PFSK-1 (cell line): ENCODE data around the gene TCF25.

Experiments
- FOXP2 ChIP-seq: optimal IDR thresholded peaks from 2 replicates; pipeline ENCODE3; 2011; ENCODE audit warnings: borderline replicate concordance, control low read depth, inconsistent platforms; ENCODE audit not compliant: insufficient read depth; ENCODE audit errors: extremely low read length, extremely low read depth
- POLR2AphosphoS5 ChIP-seq: IDR thresholded peaks from 2 replicates; pipeline ENCODE4 v1.6.1; 2012; ENCODE audit warnings: low read depth, mild to moderate bottlenecking, control low read depth, low read length, moderate library complexity
- SIN3A ChIP-seq: IDR thresholded peaks from 2 replicates; pipeline ENCODE4 v1.6.1; 2012; ENCODE audit warnings: mild to moderate bottlenecking, low read length, moderate library complexity, borderline replicate concordance; ENCODE audit not compliant: insufficient read depth
- TAF1 ChIP-seq: IDR thresholded peaks from 2 replicates; pipeline ENCODE4 v1.6.1; 2012; ENCODE audit warnings: low read length, control low read depth, borderline replicate concordance; ENCODE audit not compliant: insufficient read depth
- TF ChIP-seq, protein P1 (sequence below), 2 experiments: IDR thresholded peaks; 2 replicates each; pipeline versions ENCODE4 v1.6.1 to v1.8.0; 2011 to 2012; ENCODE audit warnings: low read depth in 2 of 2, low read length in 2 of 2, control low read depth in 1 of 2, inconsistent platforms in 1 of 2, mild to moderate bottlenecking in 1 of 2, moderate library complexity in 1 of 2; ENCODE audit not compliant: insufficient read depth in 1 of 2

The TCF25 gene

DNA sequence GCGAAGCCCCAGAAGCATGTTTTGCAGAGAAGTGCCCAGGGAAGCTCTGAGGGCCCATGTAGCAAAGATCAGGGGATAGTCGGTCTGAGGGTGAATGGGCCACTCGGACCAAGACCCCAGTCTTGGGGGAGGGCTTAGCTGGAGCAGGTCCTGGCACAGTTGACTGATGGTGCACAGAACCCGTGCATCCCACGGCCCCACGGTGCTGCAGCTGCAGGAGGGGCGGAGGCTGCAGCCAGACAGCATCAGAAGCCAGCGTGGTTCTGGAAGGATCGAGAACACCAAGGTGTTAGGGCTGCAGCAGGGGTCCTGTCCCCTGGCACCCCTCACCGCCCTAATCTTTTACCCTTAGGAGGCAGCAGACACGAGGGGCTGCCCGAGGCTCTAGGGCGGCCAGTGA, 38.8 kb downstream of the TCF25 start:
- no peak for TF ChIP-seq SIN3A
- no peak for TF ChIP-seq FOXP2
- TF ChIP-seq POLR2AphosphoS5, result no peak
- no peak for TF ChIP-seq TAF1
- TF ChIP-seq, protein P1, sequence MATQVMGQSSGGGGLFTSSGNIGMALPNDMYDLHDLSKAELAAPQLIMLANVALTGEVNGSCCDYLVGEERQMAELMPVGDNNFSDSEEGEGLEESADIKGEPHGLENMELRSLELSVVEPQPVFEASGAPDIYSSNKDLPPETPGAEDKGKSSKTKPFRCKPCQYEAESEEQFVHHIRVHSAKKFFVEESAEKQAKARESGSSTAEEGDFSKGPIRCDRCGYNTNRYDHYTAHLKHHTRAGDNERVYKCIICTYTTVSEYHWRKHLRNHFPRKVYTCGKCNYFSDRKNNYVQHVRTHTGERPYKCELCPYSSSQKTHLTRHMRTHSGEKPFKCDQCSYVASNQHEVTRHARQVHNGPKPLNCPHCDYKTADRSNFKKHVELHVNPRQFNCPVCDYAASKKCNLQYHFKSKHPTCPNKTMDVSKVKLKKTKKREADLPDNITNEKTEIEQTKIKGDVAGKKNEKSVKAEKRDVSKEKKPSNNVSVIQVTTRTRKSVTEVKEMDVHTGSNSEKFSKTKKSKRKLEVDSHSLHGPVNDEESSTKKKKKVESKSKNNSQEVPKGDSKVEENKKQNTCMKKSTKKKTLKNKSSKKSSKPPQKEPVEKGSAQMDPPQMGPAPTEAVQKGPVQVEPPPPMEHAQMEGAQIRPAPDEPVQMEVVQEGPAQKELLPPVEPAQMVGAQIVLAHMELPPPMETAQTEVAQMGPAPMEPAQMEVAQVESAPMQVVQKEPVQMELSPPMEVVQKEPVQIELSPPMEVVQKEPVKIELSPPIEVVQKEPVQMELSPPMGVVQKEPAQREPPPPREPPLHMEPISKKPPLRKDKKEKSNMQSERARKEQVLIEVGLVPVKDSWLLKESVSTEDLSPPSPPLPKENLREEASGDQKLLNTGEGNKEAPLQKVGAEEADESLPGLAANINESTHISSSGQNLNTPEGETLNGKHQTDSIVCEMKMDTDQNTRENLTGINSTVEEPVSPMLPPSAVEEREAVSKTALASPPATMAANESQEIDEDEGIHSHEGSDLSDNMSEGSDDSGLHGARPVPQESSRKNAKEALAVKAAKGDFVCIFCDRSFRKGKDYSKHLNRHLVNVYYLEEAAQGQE (IDR thresholded peaks at IDR 0.05; ENCODE audit: insufficient read depth in 1 of 2, low read depth in 2 of 2, low read length in 2 of 2), result no peak

DNA sequence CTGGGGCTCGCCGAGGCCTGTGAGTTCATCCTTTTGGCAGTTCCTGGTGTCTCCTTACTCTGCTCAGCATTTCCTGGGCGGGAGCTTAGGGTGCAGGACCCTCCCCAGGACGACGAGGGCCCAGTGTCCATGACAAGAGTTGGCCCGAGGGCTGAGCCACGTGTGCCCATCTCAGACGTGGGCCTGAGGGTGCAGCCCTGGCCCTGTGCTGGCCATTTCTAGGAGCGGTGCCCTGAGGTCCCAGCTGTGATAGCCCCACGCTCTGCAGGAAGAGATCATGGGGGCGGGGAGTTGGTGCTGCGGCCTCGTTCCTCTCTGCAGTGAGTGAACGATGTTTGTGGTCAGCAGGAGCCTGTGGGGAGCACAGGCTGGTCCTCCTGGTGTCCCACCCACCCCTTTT, 39.2 kb downstream of the TCF25 start:
- TF ChIP-seq SIN3A (no peak), POLR2AphosphoS5 (no peak), TAF1 (no peak), FOXP2 (no peak)
- TF ChIP-seq, protein P1 (IDR thresholded peaks at IDR 0.05; ENCODE audit: insufficient read depth in 1 of 2, low read depth in 2 of 2, low read length in 2 of 2), result no peak

DNA sequence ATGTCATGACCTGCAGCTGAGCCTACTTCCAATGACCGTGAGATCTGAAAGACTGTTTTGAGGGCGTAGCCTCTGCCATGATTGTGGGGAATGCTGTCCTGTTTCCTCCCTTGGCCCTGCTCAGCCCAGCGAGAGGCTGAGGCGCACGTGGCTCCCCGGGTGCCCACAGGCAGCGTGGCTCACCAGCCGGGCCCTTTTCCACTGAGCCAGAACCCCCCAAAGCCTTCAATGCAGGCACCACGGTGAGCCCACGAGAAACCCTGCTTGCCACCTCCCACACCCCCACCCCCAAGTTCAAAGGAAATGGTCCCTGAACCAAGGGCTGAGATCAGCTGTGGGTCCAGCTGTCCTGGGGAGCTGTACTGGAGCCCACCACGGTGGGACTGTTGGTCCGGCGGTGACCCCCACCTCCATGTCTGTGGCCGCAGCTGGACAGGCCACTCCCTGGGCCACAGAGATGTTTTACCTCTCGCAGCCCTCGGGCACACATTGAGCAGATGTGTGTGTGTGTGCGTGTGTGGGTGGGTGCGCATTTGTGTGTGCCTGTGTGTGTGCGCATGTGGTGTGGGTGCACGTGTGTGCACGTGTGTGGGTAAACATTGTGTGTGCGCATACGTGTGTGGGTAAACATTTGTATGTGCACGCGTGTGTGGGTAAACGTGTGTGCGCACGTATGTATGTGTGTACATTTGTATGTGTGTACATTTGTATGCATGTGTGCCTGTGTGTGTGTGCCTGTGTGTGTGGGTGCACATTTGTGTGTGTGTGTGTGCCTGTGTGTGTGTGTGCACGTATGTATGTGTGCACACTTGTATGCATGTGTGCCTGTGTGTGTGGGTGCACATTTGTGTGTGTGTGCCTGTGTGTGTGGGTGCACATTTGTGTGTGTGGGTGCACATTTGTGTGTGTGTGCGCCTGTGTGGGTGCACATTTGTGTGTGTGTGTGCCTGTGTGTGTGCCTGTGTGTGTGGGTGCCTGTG, 40.3 kb downstream of the TCF25 start:
- TF ChIP-seq TAF1 (no peak), POLR2AphosphoS5 (no peak), FOXP2 (no peak), SIN3A (no peak)
- TF ChIP-seq, protein P1 (IDR thresholded peaks at IDR 0.05; ENCODE audit: insufficient read depth in 1 of 2, low read depth in 2 of 2, low read length in 2 of 2), result no peak

DNA sequence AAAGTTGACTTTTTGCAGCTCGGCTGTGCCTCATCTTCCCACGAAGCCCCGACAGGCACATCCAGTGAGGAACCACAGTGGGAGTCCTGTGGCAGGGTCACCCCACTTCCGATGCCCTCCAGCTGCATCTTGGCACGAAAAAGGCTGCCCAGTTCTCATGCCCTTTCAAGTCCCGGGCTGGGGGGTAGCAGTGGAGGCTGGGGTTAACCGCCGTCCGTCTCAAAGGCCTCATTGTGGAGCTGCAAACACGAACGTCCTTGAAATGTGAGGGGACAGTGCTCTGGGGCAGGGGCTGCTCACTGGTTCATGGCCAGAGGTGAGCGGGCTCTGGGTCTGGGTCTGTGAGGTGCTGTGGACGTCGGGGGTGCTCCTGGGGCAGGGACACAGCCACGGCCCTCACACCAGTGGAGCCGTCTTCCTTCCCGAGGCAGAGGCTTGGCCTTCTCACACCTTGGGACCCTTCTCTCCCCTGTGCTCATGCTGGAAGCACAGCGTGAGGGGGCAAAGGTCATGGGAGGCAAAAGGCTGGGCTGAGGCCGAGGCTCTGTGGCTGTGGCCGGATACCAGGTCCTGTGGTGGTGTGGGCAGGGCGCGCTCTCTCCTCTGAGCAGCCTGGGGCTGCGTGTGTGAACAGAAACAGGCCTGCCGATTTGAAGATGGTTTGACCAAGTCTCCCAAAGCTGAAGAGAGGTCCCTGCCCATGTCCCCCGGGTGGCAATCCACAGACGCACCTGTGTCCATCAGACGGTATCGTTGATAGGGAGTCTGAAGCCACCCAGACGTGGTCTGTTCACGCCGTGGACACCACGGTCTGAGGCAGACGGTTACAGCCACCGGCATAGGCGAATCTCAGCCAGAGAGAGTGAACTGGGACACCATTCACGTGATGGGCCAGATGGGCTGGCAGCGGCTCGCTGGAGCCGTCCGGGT, 42.2 kb downstream of the TCF25 start:
- TF ChIP-seq POLR2AphosphoS5 (no peak), SIN3A (no peak), FOXP2 (no peak), TAF1 (no peak)
- TF ChIP-seq, protein P1 (IDR thresholded peaks at IDR 0.05; ENCODE audit: insufficient read depth in 1 of 2, low read depth in 2 of 2, low read length in 2 of 2), result no peak
